ENCODE results near the gene GRIK4. TPM values are rescaled to one million over a fixed set of nuclear protein-coding genes. Genes with fewer than 3 reads are reported as not detected.

The GRIK4 gene
- total and polyA plus RNA-seq, 4 donors, result 0.41 to 4.9 (median 1.7) TPM

DNA sequence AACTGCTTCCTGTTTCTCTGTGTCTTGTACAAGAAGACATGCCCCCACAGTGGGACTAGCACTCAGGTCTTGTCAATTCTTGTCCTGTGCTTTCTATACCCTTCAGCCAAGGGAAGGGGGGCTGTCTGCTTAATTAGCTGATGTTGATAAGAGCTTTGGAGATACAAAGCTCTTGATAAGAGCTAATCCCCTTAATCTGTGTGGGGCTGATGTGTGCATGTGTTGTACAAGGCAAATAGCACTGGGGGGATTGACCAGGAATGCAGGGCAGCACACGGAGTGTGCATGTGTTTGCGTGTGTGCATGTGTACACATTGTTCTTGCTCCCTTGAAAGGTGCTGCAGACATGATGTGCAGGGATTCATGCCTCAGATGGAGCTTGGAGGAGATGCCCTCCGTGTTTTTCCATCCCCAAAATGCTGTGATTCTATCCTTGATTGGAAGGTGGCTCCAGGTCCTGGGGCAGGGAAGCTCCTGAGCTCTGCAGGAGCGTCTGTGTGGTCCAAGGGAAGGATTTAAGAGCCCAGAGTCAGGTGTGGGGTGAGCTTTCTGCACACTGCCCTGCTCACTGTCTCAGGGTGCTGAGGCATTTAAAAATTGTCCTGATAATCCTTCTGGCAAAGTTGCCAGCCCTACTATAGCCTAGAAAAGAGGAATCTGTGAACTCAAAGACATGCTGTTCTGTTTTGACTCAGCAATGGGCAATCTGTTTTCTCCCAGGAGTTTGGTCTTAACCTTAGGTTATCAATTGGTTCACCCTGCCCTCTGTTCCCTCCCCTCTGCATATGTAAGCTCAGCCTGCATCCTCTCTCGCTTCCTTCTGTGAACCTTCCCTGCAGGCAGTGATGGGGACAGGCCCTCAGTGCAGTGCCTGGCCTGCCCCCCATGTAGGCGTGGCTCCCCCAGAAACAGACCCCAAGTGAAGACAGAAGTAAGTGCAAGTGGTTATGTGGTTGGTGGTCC is 102.0 kb downstream of the GRIK4 start:
- no peak for DNase-seq
- Histone ChIP-seq H3K27me3 (ENCODE audit: control insufficient read depth in 3 of 3, insufficient read depth in 3 of 3, low read length in 2 of 3) (no peaks in the 10 kb centered on the region), H3K27ac (ENCODE audit: low read depth in 1 of 2, low read length in 1 of 2) (peak overlapping the region in 1 of 2 donors; percentile 2), H3K9me3 (ENCODE audit: control insufficient read depth in 4 of 4, insufficient read depth in 3 of 4, low read length in 3 of 4) (peaks cover 0 to 2% (median 0%) of the 10 kb centered on the region in 4 donors), H3K36me3 (ENCODE audit: control insufficient read depth in 4 of 4, insufficient read depth in 4 of 4, low read length in 4 of 4) (no peaks in the 10 kb centered on the region), H3K9ac (ENCODE audit: insufficient read depth in 1 of 2, low read length in 2 of 2) (no peak overlapping the region), H3K4me1 (ENCODE audit: control insufficient read depth in 5 of 5, insufficient read depth in 5 of 5, low read length in 5 of 5) (peaks cover 0 to 38% (median 14%) of the 10 kb centered on the region in 5 donors), H3K4me3 (no peak overlapping the region)
- 72 to 80% methylated on average over 6 of the region's 6 CpGs for WGBS, 2 donors
- no peak for ATAC-seq (ENCODE audit: insufficient read depth, low FRiP score)
- TF ChIP-seq CTCF (IDR thresholded peaks at IDR 0.05; ENCODE audit: control extremely low read depth, extremely low read depth), result no peak

- peaks cover 0 to 7% (median 0%) of the 10 kb centered on the region in 4 donors for H3K9me3 ChIP-seq (ENCODE audit: control insufficient read depth in 4 of 4, insufficient read depth in 3 of 4, low read length in 3 of 4)
- DNase-seq (no peak), ATAC-seq (ENCODE audit: insufficient read depth, low FRiP score) (no peak)
- H3K9ac ChIP-seq (ENCODE audit: insufficient read depth in 1 of 2, low read length in 2 of 2), result no peak overlapping the region
- no peaks in the 10 kb centered on the region for H3K27me3 ChIP-seq (ENCODE audit: control insufficient read depth in 3 of 3, insufficient read depth in 3 of 3, low read length in 2 of 3)
- 44 to 78% methylated on average over 2 of the region's 2 CpGs for WGBS, 2 donors
- no peaks in the 10 kb centered on the region for H3K36me3 ChIP-seq (ENCODE audit: control insufficient read depth in 4 of 4, insufficient read depth in 4 of 4, low read length in 4 of 4)
- H3K4me1 ChIP-seq (ENCODE audit: control insufficient read depth in 5 of 5, insufficient read depth in 5 of 5, low read length in 5 of 5), result peaks cover 0 to 22% (median 11%) of the 10 kb centered on the region in 5 donors
- no peak overlapping the region for H3K27ac ChIP-seq (ENCODE audit: low read depth in 1 of 2, low read length in 1 of 2)
- TF ChIP-seq CTCF (IDR thresholded peaks at IDR 0.05; ENCODE audit: control extremely low read depth, extremely low read depth), result no peak
- no peak overlapping the region for H3K4me3 ChIP-seq
Measured at GRCh38 chr11:120615391-120615790, 103.8 kb downstream of the GRIK4 start.

DNA sequence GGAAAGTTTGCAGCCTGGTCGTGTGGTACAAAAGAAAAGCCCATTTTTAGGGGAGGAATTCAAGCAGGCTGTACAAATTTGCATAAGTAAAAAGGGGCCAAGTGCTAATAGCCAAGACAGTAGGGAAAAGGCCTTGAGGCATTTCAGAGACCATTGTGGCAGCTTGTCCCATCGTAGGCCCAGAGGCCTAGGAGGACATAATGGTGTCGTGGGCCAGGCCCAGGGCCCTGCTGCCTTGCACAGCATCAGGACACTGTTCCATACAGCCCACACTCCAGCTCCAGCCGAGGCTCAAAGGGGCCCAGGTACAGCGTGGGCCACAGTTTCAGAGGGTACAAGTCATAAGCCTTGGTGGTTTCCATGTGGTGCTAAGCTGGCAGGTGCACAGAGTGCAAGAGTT is 106.9 kb downstream of the GRIK4 start:
- Histone ChIP-seq H3K36me3 (ENCODE audit: control insufficient read depth in 4 of 4, insufficient read depth in 4 of 4, low read length in 4 of 4) (no peaks in the 10 kb centered on the region), H3K4me1 (ENCODE audit: control insufficient read depth in 5 of 5, insufficient read depth in 5 of 5, low read length in 5 of 5) (peaks cover 0 to 23% (median 2%) of the 10 kb centered on the region in 5 donors), H3K4me3 (no peak overlapping the region), H3K9ac (ENCODE audit: insufficient read depth in 1 of 2, low read length in 2 of 2) (no peak overlapping the region), H3K9me3 (ENCODE audit: control insufficient read depth in 4 of 4, insufficient read depth in 3 of 4, low read length in 3 of 4) (peaks cover 0 to 7% (median 0%) of the 10 kb centered on the region in 4 donors), H3K27ac (ENCODE audit: low read depth in 1 of 2, low read length in 1 of 2) (no peak overlapping the region), H3K27me3 (ENCODE audit: control insufficient read depth in 3 of 3, insufficient read depth in 3 of 3, low read length in 2 of 3) (no peaks in the 10 kb centered on the region)
- ATAC-seq (ENCODE audit: insufficient read depth, low FRiP score) (no peak), DNase-seq (no peak)
- WGBS, 2 donors, result 86 to 94% methylated on average over 5 of the region's 5 CpGs
- no peak for TF ChIP-seq CTCF (IDR thresholded peaks at IDR 0.05; ENCODE audit: control extremely low read depth, extremely low read depth)

All from lung (tissue), 12 donors.